ENCODE data around the gene FOXD4L5.
"Not testable (repeated sequence)": the region's sequence is repeated elsewhere in the genome, so short reads cannot be mapped to it uniquely, and the experiment has no call there.

GRCh38 chr9:65283943-65284342 is 1.1 kb downstream of the FOXD4L5 start:
- TF ChIP-seq, protein P1, sequence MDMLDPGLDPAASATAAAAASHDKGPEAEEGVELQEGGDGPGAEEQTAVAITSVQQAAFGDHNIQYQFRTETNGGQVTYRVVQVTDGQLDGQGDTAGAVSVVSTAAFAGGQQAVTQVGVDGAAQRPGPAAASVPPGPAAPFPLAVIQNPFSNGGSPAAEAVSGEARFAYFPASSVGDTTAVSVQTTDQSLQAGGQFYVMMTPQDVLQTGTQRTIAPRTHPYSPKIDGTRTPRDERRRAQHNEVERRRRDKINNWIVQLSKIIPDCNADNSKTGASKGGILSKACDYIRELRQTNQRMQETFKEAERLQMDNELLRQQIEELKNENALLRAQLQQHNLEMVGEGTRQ (IDR thresholded peaks at IDR 0.05; ENCODE audit: low read length) = not testable (repeated sequence)
- TF ChIP-seq HDAC6 (IDR thresholded peaks at IDR 0.05; ENCODE audit: low read depth, low read length); ZNF274 (IDR thresholded peaks at IDR 0.05; ENCODE audit: borderline replicate concordance, extremely low read depth, low read length); CTCF (IDR thresholded peaks at IDR 0.05; ENCODE audit: control extremely low read depth in 1 of 3, insufficient read depth in 1 of 3, low read depth in 1 of 3, low read length in 3 of 3); SUZ12 (IDR thresholded peaks at IDR 0.05; ENCODE audit: low read length); GABPA (IDR thresholded peaks at IDR 0.05; ENCODE audit: borderline replicate concordance, insufficient read depth, low read length); TCF12 (IDR thresholded peaks at IDR 0.05; ENCODE audit: low read depth, low read length); EP300 (IDR thresholded peaks at IDR 0.05; ENCODE audit: borderline replicate concordance in 1 of 2, low read depth in 2 of 2, low read length in 2 of 2); JUND (IDR thresholded peaks at IDR 0.05; ENCODE audit: low read length): not testable (repeated sequence)
